Mesenchymal stem cell (in vitro differentiated cells and primary cell): ENCODE measurements around the gene RGS14.
"Not testable (repeated sequence)": the region's sequence is repeated elsewhere in the genome, so short reads cannot be mapped to it uniquely, and the experiment has no call there.

Experiments
- DNase-seq: peaks from one replicate; pipeline ENCODE4 v3.0.0-alpha.2; 2013
- H2AFZ ChIP-seq: one replicate; pipeline ENCODE4 v1.6.1; 2013; ENCODE audit warnings: low read depth, mild to moderate bottlenecking, control low read depth, inconsistent platforms, low read length, moderate library complexity
- H2AK5ac ChIP-seq: 2 replicates; pipeline ENCODE4 v1.6.1; 2013; ENCODE audit warnings: low read length, moderate library complexity, mild to moderate bottlenecking, inconsistent platforms; ENCODE audit not compliant: severe bottlenecking
- H2BK120ac ChIP-seq: one replicate; pipeline ENCODE4 v1.6.1; 2013; ENCODE audit warnings: low read depth, mild to moderate bottlenecking, inconsistent platforms, low read length, moderate library complexity
- H2BK12ac ChIP-seq, 2 experiments: one replicate each; pipeline ENCODE4 v1.6.1; 2013; ENCODE audit warnings: inconsistent platforms in 2 of 2, low read length in 2 of 2, mild to moderate bottlenecking in 2 of 2, moderate library complexity in 2 of 2, control low read depth in 1 of 2
- H2BK15ac ChIP-seq: one replicate; pipeline ENCODE4 v1.6.1; 2013; ENCODE audit warnings: mild to moderate bottlenecking, low read depth, inconsistent platforms; ENCODE audit not compliant: poor library complexity, severe bottlenecking
- H2BK5ac ChIP-seq: 2 replicates; pipeline ENCODE4 v1.6.1; 2013; ENCODE audit warnings: low read depth, mild to moderate bottlenecking, low read length, control low read depth, inconsistent platforms; ENCODE audit not compliant: poor library complexity, severe bottlenecking
- H3K14ac ChIP-seq, 2 experiments: one replicate each; pipeline ENCODE4 v1.6.1; 2013; ENCODE audit warnings: inconsistent platforms in 2 of 2, low read length in 2 of 2, control low read depth in 1 of 2, mild to moderate bottlenecking in 1 of 2, moderate library complexity in 1 of 2
- H3K18ac ChIP-seq, 2 experiments: one replicate each; pipeline ENCODE4 v1.6.1; 2013; ENCODE audit warnings: inconsistent platforms in 2 of 2, low read length in 2 of 2, control low read depth in 1 of 2, low read depth in 1 of 2, mild to moderate bottlenecking in 1 of 2
- H3K23ac ChIP-seq, 2 experiments: one replicate each; pipeline ENCODE4 v1.6.1; 2013; ENCODE audit warnings: inconsistent platforms in 2 of 2, low read length in 2 of 2, mild to moderate bottlenecking in 2 of 2, moderate library complexity in 2 of 2, control low read depth in 1 of 2
- H3K27ac ChIP-seq: 2 replicates; pipeline ENCODE4 v1.5.1; 2013; ENCODE audit warnings: mild to moderate bottlenecking, moderate library complexity, low read length, control low read depth, inconsistent platforms; ENCODE audit not compliant: poor library complexity, severe bottlenecking
- H3K27me3 ChIP-seq, 2 experiments: 2 replicates each; pipeline versions ENCODE4 v1.6.1 to v1.7.0; 2013; ENCODE audit warnings: low read length in 2 of 2, mild to moderate bottlenecking in 2 of 2, moderate library complexity in 2 of 2, control low read depth in 1 of 2, inconsistent platforms in 1 of 2; ENCODE audit not compliant: control insufficient read depth in 1 of 2, insufficient read depth in 1 of 2
- H3K36me3 ChIP-seq, 2 experiments: 2 replicates each; pipeline versions ENCODE4 v1.6.1 to v1.7.0; 2013; ENCODE audit warnings: low read length in 2 of 2, control low read depth in 1 of 2, inconsistent platforms in 1 of 2, low read depth in 1 of 2, mild to moderate bottlenecking in 1 of 2; ENCODE audit not compliant: insufficient read depth in 2 of 2, control insufficient read depth in 1 of 2
- H3K4ac ChIP-seq, 2 experiments: one replicate each; pipeline ENCODE4 v1.6.1; 2013; ENCODE audit warnings: inconsistent platforms in 2 of 2, low read length in 2 of 2, mild to moderate bottlenecking in 2 of 2, moderate library complexity in 2 of 2, control low read depth in 1 of 2, low read depth in 1 of 2
- H3K4me1 ChIP-seq: 2 replicates; pipeline ENCODE4 v1.6.1; 2013; ENCODE audit warnings: low read depth, low read length, control low read depth; ENCODE audit not compliant: control insufficient read depth, insufficient read depth
- H3K4me2 ChIP-seq: 2 replicates; pipeline ENCODE4 v1.6.1; 2013; ENCODE audit warnings: low read length, mild to moderate bottlenecking, inconsistent platforms; ENCODE audit not compliant: poor library complexity, severe bottlenecking
- H3K4me3 ChIP-seq, 2 experiments: 2 replicates each; pipeline versions ENCODE4 v1.5.1 to v1.7.0; 2013; ENCODE audit warnings: low read length in 2 of 2, mild to moderate bottlenecking in 2 of 2, control low read depth in 1 of 2, low read depth in 1 of 2; ENCODE audit not compliant: insufficient read depth in 1 of 2
- H3K79me1 ChIP-seq: replicated peaks from 2 replicates; pipeline ENCODE4 v1.6.1; 2013; ENCODE audit warnings: mild to moderate bottlenecking, control low read depth, low read length, inconsistent platforms; ENCODE audit not compliant: poor library complexity, severe bottlenecking
- H3K9ac ChIP-seq: 2 replicates; pipeline ENCODE4 v1.7.0; 2013; ENCODE audit warnings: mild to moderate bottlenecking, low read length, moderate library complexity
- H3K9me3 ChIP-seq: 2 replicates; pipeline ENCODE4 v1.7.0; 2013; ENCODE audit warnings: mild to moderate bottlenecking, low read length; ENCODE audit not compliant: control insufficient read depth
- H4K8ac ChIP-seq: one replicate; pipeline ENCODE4 v1.6.1; 2013; ENCODE audit warnings: inconsistent platforms, mild to moderate bottlenecking, low read length, moderate library complexity
- H4K91ac ChIP-seq: one replicate; pipeline ENCODE4 v1.6.1; 2013; ENCODE audit warnings: mild to moderate bottlenecking, low read length, inconsistent platforms
- WGBS: methylation state at CpG from one replicate; pipeline ENCODE4 v1.1.7; 2013; ENCODE audit warnings: mixed read lengths; 5-methylcytosine and 5-hydroxymethylcytosine counted together

RGS14 gene

DNA sequence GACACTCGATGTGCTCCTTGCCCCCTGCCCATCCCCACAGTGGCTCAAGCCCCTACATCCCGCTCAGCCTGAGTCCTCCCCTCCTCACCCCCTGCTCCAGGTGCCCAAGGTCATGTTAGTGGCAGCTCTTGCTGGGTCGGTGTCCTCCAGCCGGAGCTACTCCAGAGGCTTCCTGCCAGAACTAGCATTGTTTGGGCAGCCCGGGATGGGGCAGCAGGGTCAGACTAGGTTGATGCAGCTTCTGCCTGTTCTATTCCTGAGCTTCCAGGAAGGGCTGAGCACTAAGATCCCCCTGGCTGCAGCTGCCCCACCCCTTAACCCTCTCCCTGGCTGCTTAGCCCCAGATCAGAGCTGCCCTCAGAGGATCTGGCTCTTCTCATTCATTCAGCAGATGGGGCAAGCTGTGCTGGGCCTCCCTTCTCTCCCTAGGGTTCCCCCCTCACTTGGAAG, 671 bp downstream of the RGS14 start:
- Histone ChIP-seq H4K8ac (no peak overlapping the region), H3K36me3 (no peaks in the 10 kb centered on the region), H3K4me1 (peaks cover 16% of the 10 kb centered on the region), H3K4ac (peak overlapping the region; percentile 24 to 76), H3K18ac (peak overlapping the region; percentile 61 to 85), H3K14ac (peak overlapping the region in 1 of 2 experiments; percentile 82), H3K27ac (no peak overlapping the region), H3K23ac (no peak overlapping the region), H3K9me3 (peaks cover 7% of the 10 kb centered on the region), H3K79me1 (no peaks in the 10 kb centered on the region), H2BK15ac (peak overlapping the region; percentile 29), H2BK120ac (no peak overlapping the region), H2AK5ac (peak overlapping the region; percentile 53), H2BK5ac (no peak overlapping the region), H3K27me3 (peaks cover 0 to 65% of the 10 kb centered on the region in 2 experiments), H3K4me3 (peak overlapping the region in 1 of 2 experiments; percentile 14), H2AFZ (no peak overlapping the region), H3K9ac (no peak overlapping the region), H2BK12ac (peak overlapping the region; percentile 81 to 88), H4K91ac (peak overlapping the region; percentile 92), H3K4me2 (no peak overlapping the region)
- 77% methylated on average over 5 of the region's 5 CpGs for WGBS
- DNase-seq, result no peak

DNA sequence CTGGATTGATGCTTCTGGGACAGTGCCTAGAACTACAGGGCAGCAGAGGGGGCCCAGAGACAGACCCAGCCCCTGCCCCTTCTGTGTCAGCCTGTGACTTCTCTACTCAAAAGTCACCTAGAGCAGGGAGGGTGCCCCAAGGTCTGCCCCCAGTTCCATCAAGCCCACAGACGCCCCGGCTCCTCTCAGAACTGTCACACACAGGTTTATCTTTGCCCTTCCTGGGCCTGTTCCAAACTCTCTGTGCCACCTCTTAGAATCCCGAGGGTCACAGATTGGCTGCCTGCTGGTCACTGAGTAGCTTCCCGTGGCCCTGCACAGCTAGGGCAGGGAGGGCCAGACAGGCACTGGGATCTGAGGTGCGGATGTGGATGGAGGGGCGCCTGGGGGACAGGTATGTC, 1.7 kb downstream of the RGS14 start:
- Histone ChIP-seq H3K18ac (no peak overlapping the region), H3K14ac (no peak overlapping the region), H3K4me2 (no peak overlapping the region), H2AFZ (no peak overlapping the region), H3K4me3 (no peak overlapping the region), H3K27ac (no peak overlapping the region), H2AK5ac (no peak overlapping the region), H4K91ac (no peak overlapping the region), H4K8ac (no peak overlapping the region), H3K4me1 (peaks cover 17% of the 10 kb centered on the region), H3K23ac (no peak overlapping the region), H3K9me3 (peaks cover 7% of the 10 kb centered on the region), H3K27me3 (peaks cover 0 to 69% of the 10 kb centered on the region in 2 experiments), H2BK5ac (no peak overlapping the region), H3K36me3 (no peaks in the 10 kb centered on the region), H2BK12ac (peak overlapping the region in 1 of 2 experiments; percentile 10), H3K4ac (no peak overlapping the region), H2BK15ac (peak overlapping the region; percentile 66), H3K79me1 (no peaks in the 10 kb centered on the region), H3K9ac (no peak overlapping the region), H2BK120ac (no peak overlapping the region)
- 87% methylated on average over 6 of the region's 6 CpGs for WGBS
- DNase-seq, result no peak

DNA sequence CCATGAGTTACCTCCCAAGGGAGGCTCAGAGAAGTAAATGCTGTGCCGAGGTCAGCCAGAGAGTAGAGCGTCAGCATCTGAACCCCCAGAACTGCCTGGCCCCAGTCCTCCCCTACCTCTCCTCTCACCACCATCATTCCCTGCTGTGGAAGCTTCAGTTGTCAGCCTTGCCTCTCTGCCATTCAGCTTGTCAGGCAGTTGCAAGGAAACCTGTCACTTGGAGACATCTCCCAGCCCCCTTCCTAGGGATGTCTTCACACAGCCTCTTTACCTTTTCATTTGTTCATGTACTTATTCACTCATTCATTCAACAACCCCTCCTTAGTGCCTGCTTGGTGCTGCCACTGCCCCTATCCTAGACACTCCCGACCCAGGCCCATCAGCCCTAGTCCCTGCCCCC, 2.1 kb downstream of the RGS14 start:
- H3K4ac ChIP-seq, result no peak overlapping the region
- H4K8ac ChIP-seq, result no peak overlapping the region
- no peak overlapping the region for H2AK5ac ChIP-seq
- 88% methylated on average over 3 of the region's 3 CpGs for WGBS
- no peaks in the 10 kb centered on the region for H3K79me1 ChIP-seq
- H3K4me1 ChIP-seq, result peaks cover 17% of the 10 kb centered on the region
- H3K23ac ChIP-seq, result no peak overlapping the region
- no peak overlapping the region for H2BK12ac ChIP-seq
- H3K9ac ChIP-seq, result no peak overlapping the region
- no peak overlapping the region for H3K4me2 ChIP-seq
- H3K27ac ChIP-seq, result no peak overlapping the region
- no peak overlapping the region for H2AFZ ChIP-seq
- H3K18ac ChIP-seq, result no peak overlapping the region
- no peak overlapping the region for H3K4me3 ChIP-seq
- peaks cover 7% of the 10 kb centered on the region for H3K9me3 ChIP-seq
- no peak for DNase-seq
- H2BK5ac ChIP-seq, result no peak overlapping the region
- H3K14ac ChIP-seq, result no peak overlapping the region
- peak overlapping the region; percentile 66 for H2BK15ac ChIP-seq
- peaks cover 0 to 69% of the 10 kb centered on the region in 2 experiments for H3K27me3 ChIP-seq
- no peak overlapping the region for H4K91ac ChIP-seq
- H2BK120ac ChIP-seq, result no peak overlapping the region
- H3K36me3 ChIP-seq, result no peaks in the 10 kb centered on the region

DNA sequence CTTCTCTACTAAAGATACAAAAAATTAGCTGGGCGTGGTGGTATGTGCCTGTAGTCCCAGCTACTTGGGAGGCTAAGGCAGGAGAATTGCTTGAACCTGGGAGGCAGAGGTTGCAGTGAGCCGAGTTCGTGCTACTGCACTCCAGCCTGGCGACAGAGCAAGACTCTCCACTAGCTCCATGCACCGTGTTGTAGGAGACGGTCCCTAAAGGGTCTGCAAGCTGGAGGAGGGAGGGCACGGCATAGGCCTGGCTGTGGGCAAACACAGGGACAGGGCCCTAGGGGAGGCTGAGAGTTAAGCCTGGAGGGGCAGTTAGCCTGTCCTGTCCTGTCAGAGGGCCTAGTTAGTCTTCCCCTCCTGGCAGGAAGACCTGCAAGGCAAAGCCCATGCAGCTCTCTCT, 3.0 kb downstream of the RGS14 start:
- not testable (repeated sequence) for H2AFZ ChIP-seq, H2BK15ac ChIP-seq, H2BK12ac ChIP-seq, H2BK5ac ChIP-seq, H3K9ac ChIP-seq, H3K36me3 ChIP-seq, H4K8ac ChIP-seq, H3K27ac ChIP-seq, H3K18ac ChIP-seq, H3K79me1 ChIP-seq, H3K14ac ChIP-seq, H2BK120ac ChIP-seq, DNase-seq, H3K4me3 ChIP-seq, H3K4me2 ChIP-seq, H2AK5ac ChIP-seq, H4K91ac ChIP-seq, H3K9me3 ChIP-seq, H3K23ac ChIP-seq, H3K4ac ChIP-seq
- H3K27me3 ChIP-seq, result peaks cover 0 to 67% of the 10 kb centered on the region in 2 experiments
- peaks cover 19% of the 10 kb centered on the region for H3K4me1 ChIP-seq
- WGBS, result 97% methylated on average over 7 of the region's 7 CpGs
